ENCODE measurements around the gene STAT3. TPM values are rescaled to one million over a fixed set of nuclear protein-coding genes. Genes with fewer than 3 reads are reported as not detected.

Gene STAT3
- total RNA-seq, 2 experiments from 2014 or later, result 14.8 to 28.7 TPM

DNA sequence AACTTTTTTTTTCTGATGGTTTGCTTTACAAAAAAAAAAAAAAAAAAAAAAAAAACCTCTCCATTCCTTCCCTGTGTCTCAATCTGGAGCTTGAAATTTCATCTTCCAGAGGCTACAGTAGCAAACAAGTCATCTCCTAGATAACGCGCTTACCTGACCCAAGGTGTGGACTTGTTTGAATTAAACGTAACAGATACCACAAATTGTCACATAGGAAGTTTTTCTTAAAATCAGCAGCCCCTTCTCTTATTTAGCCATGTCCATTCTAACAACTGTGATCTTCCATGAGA, 114.0 kb downstream of the STAT3 start:
- Histone ChIP-seq H3K36me3 (ENCODE audit: insufficient read depth, low read length) (no peaks in the 10 kb centered on the region), H3K9me2 (ENCODE audit: insufficient read depth, low read length) (no peaks in the 10 kb centered on the region), H2AFZ (ENCODE audit: low read length) (no peak overlapping the region), H4K20me1 (ENCODE audit: insufficient read depth, low read length) (peaks cover 23% of the 10 kb centered on the region; the same call in 1 of the 2 replicates), H3K9me3 (ENCODE audit: low read length) (no peaks in the 10 kb centered on the region), H3K4me2 (ENCODE audit: low read length) (peak overlapping the region; percentile 91), H3K79me2 (ENCODE audit: insufficient read depth, low read depth, low read length) (peaks cover 41% of the 10 kb centered on the region; the same call in 1 of the 2 replicates), H3K4me1 (ENCODE audit: insufficient read depth, low read length, poor library complexity, severe bottlenecking) (peaks cover 46% of the 10 kb centered on the region), H3K27ac (ENCODE audit: low read depth, low read length, poor library complexity, severe bottlenecking) (no peak overlapping the region), H3K4me3 (ENCODE audit: low read depth, low read length, poor library complexity, severe bottlenecking) (peak overlapping the region; percentile 91)
- ChIA-PET POLR2A (interaction anchor here (0.6 to 0.8 kb wide), 4 partner anchors 20 to 103 kb away, joined by 3 to 6 read pairs (median 4); no protein-coding TSS in a partner anchor), CTCF (ENCODE audit: unreplicated experiment) (interaction anchor here (1.1 kb wide), 1 partner anchor 52 kb away, joined by 3 read pairs; no protein-coding TSS in a partner anchor)
- TF ChIP-seq, protein P1, sequence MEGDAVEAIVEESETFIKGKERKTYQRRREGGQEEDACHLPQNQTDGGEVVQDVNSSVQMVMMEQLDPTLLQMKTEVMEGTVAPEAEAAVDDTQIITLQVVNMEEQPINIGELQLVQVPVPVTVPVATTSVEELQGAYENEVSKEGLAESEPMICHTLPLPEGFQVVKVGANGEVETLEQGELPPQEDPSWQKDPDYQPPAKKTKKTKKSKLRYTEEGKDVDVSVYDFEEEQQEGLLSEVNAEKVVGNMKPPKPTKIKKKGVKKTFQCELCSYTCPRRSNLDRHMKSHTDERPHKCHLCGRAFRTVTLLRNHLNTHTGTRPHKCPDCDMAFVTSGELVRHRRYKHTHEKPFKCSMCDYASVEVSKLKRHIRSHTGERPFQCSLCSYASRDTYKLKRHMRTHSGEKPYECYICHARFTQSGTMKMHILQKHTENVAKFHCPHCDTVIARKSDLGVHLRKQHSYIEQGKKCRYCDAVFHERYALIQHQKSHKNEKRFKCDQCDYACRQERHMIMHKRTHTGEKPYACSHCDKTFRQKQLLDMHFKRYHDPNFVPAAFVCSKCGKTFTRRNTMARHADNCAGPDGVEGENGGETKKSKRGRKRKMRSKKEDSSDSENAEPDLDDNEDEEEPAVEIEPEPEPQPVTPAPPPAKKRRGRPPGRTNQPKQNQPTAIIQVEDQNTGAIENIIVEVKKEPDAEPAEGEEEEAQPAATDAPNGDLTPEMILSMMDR (conservative IDR thresholded peaks at IDR 0.05; ENCODE audit: low read length), result no peak
- TF ChIP-seq EZH2phosphoT487 (IDR thresholded peaks at IDR 0.05; ENCODE audit: borderline replicate concordance, low read depth, low read length), result no peak
- no peak for DNase-seq (ENCODE audit: low spot score)
- intact Hi-C loops (cut with micrococcal nuclease; ENCODE audit: unreplicated experiment), result loop anchor here (10.0 kb wide), 1 partner anchor 49 kb away; no protein-coding TSS in a partner anchor
- no TSS peak for BruUV-seq (replicated peaks)

DNA sequence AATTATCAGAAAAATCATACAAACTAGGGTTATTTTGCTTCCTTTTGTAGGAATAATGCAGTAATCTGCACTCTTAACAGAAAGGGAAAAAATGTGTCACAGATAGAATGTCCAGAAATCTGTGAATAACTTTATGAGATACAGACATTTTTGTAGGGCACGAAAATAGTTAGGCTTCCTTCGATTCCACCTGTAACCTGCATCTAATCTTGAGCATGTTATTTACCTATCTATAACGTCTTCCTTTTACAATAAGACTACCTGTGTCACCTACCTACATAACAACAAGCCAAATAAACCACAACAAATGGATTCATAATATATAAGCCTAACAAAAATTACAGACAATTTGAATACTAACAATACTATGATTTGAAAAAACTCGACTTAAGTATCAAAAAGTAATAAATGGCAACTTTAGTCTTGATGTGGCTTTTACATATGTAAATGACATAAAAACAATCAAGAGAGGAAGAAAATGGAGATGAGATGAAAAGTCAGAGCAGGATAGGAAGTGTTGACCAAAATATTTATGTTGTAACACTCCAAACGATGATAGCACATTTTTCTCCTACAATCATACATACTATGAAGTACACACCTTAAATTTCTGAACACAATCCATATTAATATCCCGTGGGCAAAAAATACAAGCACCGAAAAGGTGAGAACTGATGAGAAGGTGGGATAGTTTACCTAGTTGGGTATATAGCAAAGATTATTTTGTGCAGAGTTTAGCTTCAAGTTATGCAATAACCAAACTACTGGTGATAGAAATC, 114.6 kb downstream of the STAT3 start:
- Histone ChIP-seq H3K4me3 (ENCODE audit: low read depth, low read length, poor library complexity, severe bottlenecking) (peak overlapping the region; percentile 91), H4K20me1 (ENCODE audit: insufficient read depth, low read length) (peaks cover 23% of the 10 kb centered on the region; the same call in 1 of the 2 replicates), H2AFZ (ENCODE audit: low read length) (no peak overlapping the region), H3K27ac (ENCODE audit: low read depth, low read length, poor library complexity, severe bottlenecking) (no peak overlapping the region), H3K9me2 (ENCODE audit: insufficient read depth, low read length) (no peaks in the 10 kb centered on the region), H3K36me3 (ENCODE audit: insufficient read depth, low read length) (no peaks in the 10 kb centered on the region), H3K79me2 (ENCODE audit: insufficient read depth, low read depth, low read length) (peaks cover 41% of the 10 kb centered on the region; the same call in 1 of the 2 replicates), H3K4me1 (ENCODE audit: insufficient read depth, low read length, poor library complexity, severe bottlenecking) (peaks cover 46% of the 10 kb centered on the region), H3K9me3 (ENCODE audit: low read length) (no peaks in the 10 kb centered on the region), H3K4me2 (ENCODE audit: low read length) (peak overlapping the region; percentile 91)
- intact Hi-C loops (cut with micrococcal nuclease; ENCODE audit: unreplicated experiment), result loop anchor here (10.0 kb wide), 1 partner anchor 49 kb away; no protein-coding TSS in a partner anchor
- BruUV-seq (replicated peaks), result no TSS peak
- TF ChIP-seq, protein P1 (conservative IDR thresholded peaks at IDR 0.05; ENCODE audit: low read length), result no peak
- no peak for TF ChIP-seq EZH2phosphoT487 (IDR thresholded peaks at IDR 0.05; ENCODE audit: borderline replicate concordance, low read depth, low read length)
- DNase-seq (ENCODE audit: low spot score), result no peak
- CTCF ChIA-PET (ENCODE audit: unreplicated experiment), result interaction anchor here (1.1 kb wide), 1 partner anchor 52 kb away, joined by 3 read pairs; no protein-coding TSS in a partner anchor
- POLR2A ChIA-PET, result interaction anchor here (0.6 to 0.8 kb wide), 4 partner anchors 20 to 102 kb away, joined by 3 to 6 read pairs (median 4); no protein-coding TSS in a partner anchor
